MM.1S (cell line): Measurements from ENCODE around the gene KIRREL2.

Experiments
- CTCF ChIP-seq: fragments of 300-600 bp; sonication (generic); IDR thresholded peaks from 2 replicates; pipeline ENCODE4 v1.5.1; 2016; ENCODE audit warnings: antibody characterized with exemption, low read length, mixed read lengths
- EZH2phosphoT487 ChIP-seq: fragments of 300-600 bp; sonication (generic); IDR thresholded peaks from 2 replicates; pipeline ENCODE4 v1.6.1; 2018; ENCODE audit warnings: antibody characterized with exemption, low read length

GRCh38 chr19:35885904-35886303, 29.2 kb downstream of the KIRREL2 start:
- TF ChIP-seq CTCF: no peak
- TF ChIP-seq EZH2phosphoT487: no peak
